HG03442 (cell line): ENCODE results near the gene KCNK13.
"Not testable (repeated sequence)": the region's sequence is repeated elsewhere in the genome, so short reads cannot be mapped to it uniquely, and the experiment has no call there.

Experiments
- ATAC-seq: cut with Tn5 transposase; IDR thresholded peaks from one replicate; pipeline ENCODE4 v1.9.1; 2021; ENCODE audit warnings: mild to moderate bottlenecking, moderate library complexity; ENCODE audit not compliant: unreplicated experiment

Gene KCNK13

GRCh38 chr14:90191154-90191553 is 129.4 kb downstream of the KCNK13 start:
- no peak for ATAC-seq

GRCh38 chr14:90191585-90191984 is 129.8 kb downstream of the KCNK13 start:
- ATAC-seq = no peak

GRCh38 chr14:90193925-90194324 is 132.1 kb downstream of the KCNK13 start:
- no peak for ATAC-seq

GRCh38 chr14:90194706-90195105 is 132.9 kb downstream of the KCNK13 start:
- no peak for ATAC-seq

GRCh38 chr14:90198541-90199060 is 136.8 kb downstream of the KCNK13 start:
- ATAC-seq = no peak

- not testable (repeated sequence) for ATAC-seq
Measured at GRCh38 chr14:90200546-90200945, 138.8 kb downstream of the KCNK13 start.

- no peak for ATAC-seq
Measured at GRCh38 chr14:90201344-90201743, 139.6 kb downstream of the KCNK13 start.

- no peak for ATAC-seq
Measured at GRCh38 chr14:90204516-90204915, 142.7 kb downstream of the KCNK13 start.

- ATAC-seq = no peak
Measured at GRCh38 chr14:90213099-90213748, 151.4 kb downstream of the KCNK13 start.

- no peak for ATAC-seq
Measured at GRCh38 chr14:90228478-90228877, 166.7 kb downstream of the KCNK13 start.

- ATAC-seq = not testable (repeated sequence)
Measured at GRCh38 chr14:90229942-90230341, 168.1 kb downstream of the KCNK13 start.
